Esophagus muscularis mucosa (tissue), 4 donors: ENCODE measurements around the gene PNMT. TPM values are rescaled to one million over a fixed set of nuclear protein-coding genes. Genes with fewer than 3 reads are reported as not detected.

Source experiments
- DNase-seq: peaks from one replicate; pipeline ENCODE4 v3.0.0-alpha.2; 2017; ENCODE audit errors: extremely low spot score
- H3K27ac ChIP-seq, 4 donors: fragments of 200-600 bp; sonication (generic); replicated peaks in 1 of 4; 1 replicate in 3 of 4; 2 replicates in 1 of 4; pipeline ENCODE4 v1.5.1; 2016 to 2019; ENCODE audit warnings: mild to moderate bottlenecking in 1 of 4
- H3K27me3 ChIP-seq, 4 donors: fragments of 200-600 bp; sonication (generic); one replicate each; pipeline versions ENCODE4 v1.5.1 to v1.6.0; 2016 to 2019
- H3K36me3 ChIP-seq, 4 donors: fragments of 200-600 bp; sonication (generic); one replicate each; pipeline ENCODE4 v1.5.1; 2016 to 2019
- H3K4me1 ChIP-seq, 4 donors: fragments of 200-600 bp; sonication (generic); one replicate each; pipeline ENCODE4 v1.5.1; 2016 to 2019
- H3K4me3 ChIP-seq, 4 donors: fragments of 200-600 bp; sonication (generic); 1 replicate in 2 of 4; 2 replicates in 2 of 4; pipeline ENCODE4 v1.5.1; 2016 to 2019; ENCODE audit warnings: mild to moderate bottlenecking in 4 of 4, moderate library complexity in 1 of 4
- H3K9me3 ChIP-seq, 4 donors: fragments of 200-600 bp; sonication (generic); 1 replicate in 3 of 4; 2 replicates in 1 of 4; pipeline ENCODE4 v1.5.1; 2016 to 2019
- EP300 ChIP-seq: sonication (generic); formaldehyde crosslinking; IDR thresholded peaks from one replicate; pipeline ENCODE4 v1.6.1; 2017; ENCODE audit warnings: antibody characterized with exemption
- POLR2A ChIP-seq: fragments of 450-650 bp; IDR thresholded peaks from one replicate; pipeline ENCODE4 v1.6.1; 2017; ENCODE audit warnings: antibody characterized with exemption, moderate library complexity, mild to moderate bottlenecking, low read depth
- POLR2AphosphoS5 ChIP-seq, 2 donors: sonication (generic); formaldehyde crosslinking; IDR thresholded peaks; one replicate each; pipeline ENCODE4 v1.6.1; 2017; ENCODE audit warnings: antibody characterized with exemption in 2 of 2
- WGBS: methylation state at CpG from one replicate; pipeline ENCODE4 v1.1.5; 2018; 5-methylcytosine and 5-hydroxymethylcytosine counted together
- intact Hi-C: fragments of 100-400 bp; cut with DNase I; formaldehyde crosslinking; loops from one replicate; pipeline ENCODE4 v1.15.1; 2023
- total RNA-seq, 4 donors: library from RNA; depleted of rRNA; stranded (reverse); fragments of >200 nt; gene quantifications; one replicate each; pipeline versions ENCODE4 v1.1.0 to v1.2.1, GENCODE V29; 2016
- TF ChIP-seq, protein P1 (sequence below), 3 experiments: fragments of 200-600 bp in 2 of 3; fragments of 450-650 bp in 1 of 3; sonication (generic) in 2 of 3; IDR thresholded peaks; one replicate each; pipeline ENCODE4 v1.5.1; 2017 to 2019; ENCODE audit warnings: antibody characterized with exemption in 3 of 3, mild to moderate bottlenecking in 2 of 3, moderate library complexity in 1 of 3

The PNMT gene
- total RNA-seq, 4 donors from 2014 or later, result 9.4 to 14.3 (median 10.6) TPM

DNA sequence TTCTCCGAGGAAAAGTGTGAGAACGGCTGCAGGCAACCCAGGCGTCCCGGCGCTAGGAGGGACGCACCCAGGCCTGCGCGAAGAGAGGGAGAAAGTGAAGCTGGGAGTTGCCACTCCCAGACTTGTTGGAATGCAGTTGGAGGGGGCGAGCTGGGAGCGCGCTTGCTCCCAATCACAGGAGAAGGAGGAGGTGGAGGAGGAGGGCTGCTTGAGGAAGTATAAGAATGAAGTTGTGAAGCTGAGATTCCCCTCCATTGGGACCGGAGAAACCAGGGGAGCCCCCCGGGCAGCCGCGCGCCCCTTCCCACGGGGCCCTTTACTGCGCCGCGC is 31.5 kb downstream of the PNMT start, which contains the start of gene ERBB2:
ERBB2 (plus strand) TSS at position 247 of the 330 bp plus-strand sequence. CDS start 175 bp downstream, outside the sequence.
- Histone ChIP-seq H3K9me3 (no peaks in the 10 kb centered on the region), H3K4me3 (peak within 1 kb of the TSS; percentile 93 to 99 (median 97)), H3K4me1 (peaks cover 25 to 51% (median 43%) of the 10 kb centered on the region in 4 donors), H3K27me3 (no peaks in the 10 kb centered on the region), H3K36me3 (peaks cover 0 to 5% (median 0%) of the 10 kb centered on the region in 4 donors), H3K27ac (peak within 1 kb of the TSS; percentile 85 to 92 (median 87))
- no peak for DNase-seq
- WGBS, result 9% methylated on average over 18 of the region's 20 CpGs
- intact Hi-C loops, result no loop called here
- TF ChIP-seq EP300, result no peak
- peak; percentile 73 to 91 for TF ChIP-seq POLR2AphosphoS5 (IDR thresholded peaks at IDR 0.05)

DNA sequence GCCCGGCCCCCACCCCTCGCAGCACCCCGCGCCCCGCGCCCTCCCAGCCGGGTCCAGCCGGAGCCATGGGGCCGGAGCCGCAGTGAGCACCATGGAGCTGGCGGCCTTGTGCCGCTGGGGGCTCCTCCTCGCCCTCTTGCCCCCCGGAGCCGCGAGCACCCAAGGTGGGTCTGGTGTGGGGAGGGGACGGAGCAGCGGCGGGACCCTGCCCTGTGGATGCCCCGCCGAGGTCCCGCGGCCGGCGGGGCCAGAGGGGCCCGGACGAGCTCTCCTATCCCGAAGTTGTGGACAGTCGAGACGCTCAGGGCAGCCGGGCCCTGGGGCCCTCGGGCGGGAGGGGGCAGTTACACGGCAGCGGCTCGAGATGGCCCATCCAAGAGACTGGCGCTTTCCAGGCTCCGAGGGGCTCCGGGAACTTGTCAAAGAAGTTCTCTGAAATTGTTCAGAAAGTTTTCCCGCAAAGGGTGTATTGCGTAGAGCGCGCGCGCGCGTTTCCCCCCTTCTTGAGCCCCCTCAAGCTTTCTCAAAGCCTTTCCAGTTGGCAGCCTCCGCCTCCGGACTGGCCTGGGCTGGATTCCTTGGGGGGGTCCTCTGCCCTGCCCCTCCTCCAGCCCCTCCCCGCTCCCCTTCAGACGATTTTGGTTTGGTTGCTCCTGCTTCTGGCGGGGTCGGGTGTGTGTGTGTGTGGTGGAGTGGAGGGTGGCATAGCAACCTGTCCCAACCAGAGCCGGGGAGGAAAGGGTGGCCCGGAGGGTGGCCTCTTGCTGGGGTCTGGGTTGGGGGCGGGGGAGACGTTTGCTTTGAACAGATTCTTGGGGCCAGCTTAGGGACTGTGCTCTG is 32.1 kb downstream of the PNMT start:
- DNase-seq, result no peak
- Histone ChIP-seq H3K27me3 (no peaks in the 10 kb centered on the region), H3K27ac (peak overlapping the region; percentile 85 to 92 (median 87)), H3K9me3 (no peaks in the 10 kb centered on the region), H3K4me1 (peaks cover 31 to 57% (median 49%) of the 10 kb centered on the region in 4 donors), H3K36me3 (no peaks in the 10 kb centered on the region), H3K4me3 (peak overlapping the region; percentile 93 to 99 (median 97))
- WGBS, result 7% methylated on average over 37 of the region's 57 CpGs
- TF ChIP-seq POLR2AphosphoS5 (IDR thresholded peaks at IDR 0.05), result no peak
- no peak for TF ChIP-seq EP300
- no peak for TF ChIP-seq POLR2A
- TF ChIP-seq, protein P1, sequence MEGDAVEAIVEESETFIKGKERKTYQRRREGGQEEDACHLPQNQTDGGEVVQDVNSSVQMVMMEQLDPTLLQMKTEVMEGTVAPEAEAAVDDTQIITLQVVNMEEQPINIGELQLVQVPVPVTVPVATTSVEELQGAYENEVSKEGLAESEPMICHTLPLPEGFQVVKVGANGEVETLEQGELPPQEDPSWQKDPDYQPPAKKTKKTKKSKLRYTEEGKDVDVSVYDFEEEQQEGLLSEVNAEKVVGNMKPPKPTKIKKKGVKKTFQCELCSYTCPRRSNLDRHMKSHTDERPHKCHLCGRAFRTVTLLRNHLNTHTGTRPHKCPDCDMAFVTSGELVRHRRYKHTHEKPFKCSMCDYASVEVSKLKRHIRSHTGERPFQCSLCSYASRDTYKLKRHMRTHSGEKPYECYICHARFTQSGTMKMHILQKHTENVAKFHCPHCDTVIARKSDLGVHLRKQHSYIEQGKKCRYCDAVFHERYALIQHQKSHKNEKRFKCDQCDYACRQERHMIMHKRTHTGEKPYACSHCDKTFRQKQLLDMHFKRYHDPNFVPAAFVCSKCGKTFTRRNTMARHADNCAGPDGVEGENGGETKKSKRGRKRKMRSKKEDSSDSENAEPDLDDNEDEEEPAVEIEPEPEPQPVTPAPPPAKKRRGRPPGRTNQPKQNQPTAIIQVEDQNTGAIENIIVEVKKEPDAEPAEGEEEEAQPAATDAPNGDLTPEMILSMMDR (IDR thresholded peaks at IDR 0.05), result no peak
- intact Hi-C loops, result no loop called here

DNA sequence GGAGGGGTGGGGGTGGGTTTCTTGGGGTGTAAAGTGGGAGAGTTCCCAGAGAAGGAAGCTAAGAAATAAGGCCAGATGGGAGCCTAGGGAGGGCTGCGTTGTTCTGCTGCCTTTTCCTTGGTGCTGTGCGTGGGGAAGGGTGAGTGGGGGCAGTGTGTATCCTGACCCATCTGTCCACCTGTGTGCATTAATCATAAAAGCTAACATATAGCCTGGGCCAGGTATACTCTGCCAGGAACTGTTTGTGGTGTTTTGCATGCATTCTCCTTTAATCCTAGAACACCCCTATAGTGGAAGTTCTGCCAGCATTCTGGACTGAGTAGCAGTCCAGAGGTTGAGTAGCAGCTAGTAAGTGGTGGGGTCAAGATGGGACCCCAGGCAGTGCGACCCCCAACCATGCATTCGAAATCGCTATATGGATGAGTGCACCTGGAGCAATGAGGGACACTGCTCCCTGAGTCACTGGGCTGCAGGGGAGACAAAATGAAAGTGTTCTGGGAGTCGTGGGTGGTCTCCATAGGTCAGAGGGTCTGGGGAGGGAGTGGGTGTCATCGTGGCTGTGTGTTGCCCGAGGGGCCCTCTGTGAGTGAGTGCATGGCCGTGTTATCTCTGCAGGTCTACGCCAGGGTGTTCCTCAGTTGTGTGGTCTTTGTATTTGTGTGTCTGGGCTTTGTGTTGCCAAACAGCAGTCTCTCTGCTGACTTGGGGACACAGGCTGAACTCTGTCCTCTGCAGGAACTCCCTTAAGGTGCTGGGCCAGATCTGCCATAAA is 32.9 kb downstream of the PNMT start:
- peaks cover 0 to under 1% (median 0%) of the 10 kb centered on the region in 4 donors for H3K36me3 ChIP-seq
- intact Hi-C loops, result no loop called here
- H3K4me1 ChIP-seq, result peaks cover 35 to 64% (median 56%) of the 10 kb centered on the region in 4 donors
- no peaks in the 10 kb centered on the region for H3K27me3 ChIP-seq
- H3K27ac ChIP-seq, result peak overlapping the region; percentile 85 to 92 (median 87)
- H3K4me3 ChIP-seq, result peak overlapping the region; percentile 93 to 99 (median 97)
- H3K9me3 ChIP-seq, result no peaks in the 10 kb centered on the region
- no peak for TF ChIP-seq POLR2A
- no peak for TF ChIP-seq EP300
- TF ChIP-seq POLR2AphosphoS5 (IDR thresholded peaks at IDR 0.05), result no peak
- TF ChIP-seq, protein P1 (IDR thresholded peaks at IDR 0.05), result no peak
- WGBS, result 33% methylated on average over 7 of the region's 10 CpGs
- no peak for DNase-seq

DNA sequence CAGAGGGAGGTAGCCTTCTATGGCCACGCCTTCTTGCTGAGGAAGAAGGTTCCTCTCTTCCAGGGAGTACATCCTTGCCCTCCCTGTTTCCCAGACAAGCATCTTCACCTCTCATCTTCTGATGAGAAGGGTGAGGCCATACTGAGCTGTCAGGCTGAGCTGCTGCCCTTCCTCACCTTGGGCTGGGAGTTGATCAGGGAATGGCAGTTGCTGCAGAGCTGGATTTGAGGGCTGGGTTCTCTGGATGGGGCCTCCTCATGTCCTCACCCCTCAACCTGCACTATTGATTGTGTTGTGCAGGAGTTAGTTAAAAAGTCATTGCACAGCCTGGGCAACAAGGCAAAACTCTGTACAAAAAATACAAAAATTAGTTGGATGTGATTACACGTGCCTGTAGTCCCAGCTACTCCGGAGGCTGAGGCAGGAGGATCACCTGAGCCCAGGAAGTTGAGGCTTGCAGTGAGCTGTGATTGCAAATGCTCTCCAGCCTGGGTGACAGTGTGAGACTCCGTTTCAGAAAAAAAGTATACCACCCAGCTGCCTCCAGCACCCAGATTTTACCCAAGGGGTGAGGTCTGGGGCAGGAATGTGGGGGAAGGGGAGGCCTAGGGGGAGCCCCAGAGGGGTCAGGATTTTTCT is 33.6 kb downstream of the PNMT start:
- TF ChIP-seq POLR2A (no peak), POLR2AphosphoS5 (IDR thresholded peaks at IDR 0.05) (no peak), EP300 (no peak)

DNA sequence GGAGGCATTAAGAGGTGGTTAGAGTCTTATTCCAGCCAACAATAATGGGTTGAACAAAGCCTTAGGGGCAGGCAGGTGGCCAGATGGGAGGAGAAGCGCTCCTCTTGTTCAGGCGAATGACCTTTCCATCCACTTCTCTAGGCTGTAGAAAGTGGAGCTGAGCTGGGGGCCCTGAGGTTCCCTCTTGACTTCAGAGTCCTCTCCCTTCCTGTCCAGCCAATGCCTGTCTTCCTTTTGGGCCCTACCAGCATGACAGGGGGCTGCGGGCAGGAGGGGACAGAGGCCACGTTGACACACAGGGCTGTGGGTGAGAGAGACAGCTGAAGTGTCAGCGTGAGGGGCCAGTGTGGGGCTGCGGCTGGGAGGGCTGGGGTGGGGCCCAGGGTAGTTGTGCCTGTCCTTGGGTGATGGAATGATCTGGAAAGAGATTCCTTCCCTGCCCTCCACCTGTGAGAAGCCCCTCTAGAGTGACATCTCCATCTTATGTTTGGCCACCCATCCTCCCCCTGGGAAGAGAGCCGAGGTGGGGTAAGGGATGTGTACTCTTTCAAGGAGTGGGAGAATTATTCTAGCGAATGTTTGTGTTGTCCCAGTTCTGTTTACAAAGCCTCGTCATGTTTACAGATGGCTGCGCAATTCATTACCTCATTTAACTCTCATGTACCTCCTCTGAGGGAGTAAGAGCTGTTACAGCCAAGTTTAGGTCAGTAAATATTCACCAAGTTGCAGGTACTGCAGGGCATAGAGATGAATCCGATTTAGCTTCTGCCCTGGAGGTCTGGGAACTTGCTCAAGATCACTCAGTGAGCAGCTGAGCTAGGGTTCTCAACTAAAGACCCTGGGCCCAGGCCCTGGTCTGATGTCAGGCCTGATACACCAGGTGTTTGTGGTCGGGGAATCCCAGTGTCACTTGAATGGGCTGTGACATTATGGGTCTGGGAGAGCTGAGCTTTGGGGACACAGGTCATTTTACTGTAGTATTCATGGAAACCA is 34.9 kb downstream of the PNMT start:
- Histone ChIP-seq H3K4me3 (no peak overlapping the region), H3K36me3 (peaks cover 11 to 20% (median 17%) of the 10 kb centered on the region in 4 donors), H3K27ac (no peak overlapping the region), H3K9me3 (no peaks in the 10 kb centered on the region), H3K27me3 (no peaks in the 10 kb centered on the region), H3K4me1 (peaks cover 35 to 64% (median 56%) of the 10 kb centered on the region in 4 donors)
- 73% methylated on average over 11 of the region's 12 CpGs for WGBS
- intact Hi-C loops, result no loop called here
- no peak for DNase-seq
- TF ChIP-seq POLR2A (no peak), POLR2AphosphoS5 (IDR thresholded peaks at IDR 0.05) (no peak), EP300 (no peak)
- TF ChIP-seq, protein P1 (IDR thresholded peaks at IDR 0.05), result no peak

More for the DNA sequence above, 33.6 kb downstream of the PNMT start:
- Histone ChIP-seq H3K27me3 (no peaks in the 10 kb centered on the region), H3K27ac (no peak overlapping the region), H3K9me3 (no peaks in the 10 kb centered on the region), H3K36me3 (peaks cover 0 to 7% (median 4%) of the 10 kb centered on the region in 4 donors), H3K4me1 (peaks cover 35 to 64% (median 56%) of the 10 kb centered on the region in 4 donors), H3K4me3 (peak overlapping the region; percentile 9 to 99 (median 96))
- no peak for DNase-seq
- intact Hi-C loops, result no loop called here
- WGBS, result 63% methylated on average over 4 of the region's 4 CpGs
